C4-2B (cell line): ENCODE measurements around the gene EXD3.

Experiments
- H3K27ac ChIP-seq: fragments of 450-650 bp; 2 replicates; pipeline ENCODE4 v1.5.1; 2017
- CTCF ChIP-seq: fragments of 450-650 bp; conservative IDR thresholded peaks from 2 replicates; pipeline ENCODE4 v1.5.1; 2017; ENCODE audit warnings: mild to moderate bottlenecking
- ZFX ChIP-seq: fragments of 450-650 bp; IDR thresholded peaks from 2 replicates; pipeline ENCODE4 v1.6.1; 2017

The EXD3 gene

GRCh38 chr9:137309368-137310188 is 113.4 kb downstream of the EXD3 start:
- H3K27ac ChIP-seq: no peak overlapping the region
- TF ChIP-seq CTCF (no peak), ZFX (no peak)

GRCh38 chr9:137308057-137308619 is 114.8 kb downstream of the EXD3 start:
- TF ChIP-seq ZFX: no peak
- TF ChIP-seq CTCF: no peak
- H3K27ac ChIP-seq: no peak overlapping the region

GRCh38 chr9:137307255-137308056 is 115.5 kb downstream of the EXD3 start:
- no peak overlapping the region; the same call in 1 of the 2 replicates for H3K27ac ChIP-seq
- TF ChIP-seq ZFX: no peak
- TF ChIP-seq CTCF: no peak

GRCh38 chr9:137306850-137307254 is 116.1 kb downstream of the EXD3 start:
- no peak overlapping the region; the same call in 1 of the 2 replicates for H3K27ac ChIP-seq
- TF ChIP-seq ZFX (no peak), CTCF (no peak)

- no peak overlapping the region; the same call in 1 of the 2 replicates for H3K27ac ChIP-seq
- TF ChIP-seq ZFX (no peak), CTCF (no peak)
Measured at GRCh38 chr9:137306066-137306849, 116.7 kb downstream of the EXD3 start.

- no peak for TF ChIP-seq ZFX
- TF ChIP-seq CTCF: no peak
- H3K27ac ChIP-seq: no peak overlapping the region
Measured at GRCh38 chr9:137305798-137306065, 117.2 kb downstream of the EXD3 start.
